ENCODE data around the gene STXBP1. TPM values are rescaled to one million over a fixed set of nuclear protein-coding genes. Genes with fewer than 3 reads are reported as not detected.
A peak's percentile ranks its signal among the peaks of the same experiment; 100 is the strongest.

The STXBP1 gene
- total and polyA plus RNA-seq, 9 of the 15 experiments (the other 6 are each of a cell fraction or from before 2014, with no cell fraction given) = 4.6 to 35.1 (median 9.7) TPM

DNA sequence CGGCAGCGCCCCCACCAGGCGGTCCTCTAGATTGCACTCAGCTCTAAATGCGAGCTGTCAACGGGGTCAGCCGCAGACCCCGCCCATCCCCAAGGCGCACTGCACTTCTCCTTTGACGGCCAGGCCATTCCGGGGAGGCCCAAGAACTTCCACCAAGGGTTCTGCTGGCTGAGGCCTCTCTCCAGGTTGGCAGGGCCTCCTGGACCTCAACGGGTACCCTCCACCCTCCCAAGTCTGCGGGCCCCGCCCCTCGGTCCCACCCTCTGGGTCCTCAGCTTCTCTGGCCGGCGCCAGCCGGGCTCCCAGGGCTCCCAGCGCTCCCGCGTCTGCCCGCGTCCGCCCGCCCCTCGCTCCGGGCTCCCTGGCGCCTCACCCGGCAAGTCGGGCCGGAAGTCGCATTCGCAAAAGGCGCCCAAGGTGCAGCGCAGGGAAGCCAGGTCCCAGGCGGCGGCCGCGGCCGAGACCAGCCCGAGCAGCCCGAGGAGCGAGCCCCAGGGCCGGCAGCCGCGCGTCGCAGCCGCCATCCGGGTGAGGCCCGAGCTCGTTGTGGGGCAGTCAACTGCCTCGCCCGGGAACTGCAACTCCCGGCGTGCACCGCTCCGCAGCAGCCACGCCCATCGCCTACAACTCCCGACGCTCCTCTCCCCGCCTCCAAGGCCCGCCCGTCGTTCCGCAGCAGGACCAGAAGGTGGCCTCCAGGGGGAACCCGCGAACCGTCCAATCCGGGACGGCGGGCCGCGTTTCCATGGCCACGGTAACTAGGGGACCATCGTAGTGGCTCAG, 122.9 kb downstream of the STXBP1 start, which contains the start of gene TOR2A (continued):
- TF ChIP-seq ZNF232 (CRISPR knock-in tag; IDR thresholded peaks at IDR 0.05) = 0 out of 2 replicates have a peak, but pooled peaks have one; percentile 28
- TF ChIP-seq U2AF1 (optimal IDR thresholded peaks at IDR 0.05; ENCODE audit: low read depth, low read length) = peak; percentile 71
- TF ChIP-seq, protein P1, sequence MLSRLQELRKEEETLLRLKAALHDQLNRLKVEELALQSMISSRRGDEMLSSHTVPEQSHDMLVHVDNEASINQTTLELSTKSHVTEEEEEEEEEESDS (CRISPR knock-in tag; IDR thresholded peaks at IDR 0.05) = no peak
- TF ChIP-seq, protein P2, sequence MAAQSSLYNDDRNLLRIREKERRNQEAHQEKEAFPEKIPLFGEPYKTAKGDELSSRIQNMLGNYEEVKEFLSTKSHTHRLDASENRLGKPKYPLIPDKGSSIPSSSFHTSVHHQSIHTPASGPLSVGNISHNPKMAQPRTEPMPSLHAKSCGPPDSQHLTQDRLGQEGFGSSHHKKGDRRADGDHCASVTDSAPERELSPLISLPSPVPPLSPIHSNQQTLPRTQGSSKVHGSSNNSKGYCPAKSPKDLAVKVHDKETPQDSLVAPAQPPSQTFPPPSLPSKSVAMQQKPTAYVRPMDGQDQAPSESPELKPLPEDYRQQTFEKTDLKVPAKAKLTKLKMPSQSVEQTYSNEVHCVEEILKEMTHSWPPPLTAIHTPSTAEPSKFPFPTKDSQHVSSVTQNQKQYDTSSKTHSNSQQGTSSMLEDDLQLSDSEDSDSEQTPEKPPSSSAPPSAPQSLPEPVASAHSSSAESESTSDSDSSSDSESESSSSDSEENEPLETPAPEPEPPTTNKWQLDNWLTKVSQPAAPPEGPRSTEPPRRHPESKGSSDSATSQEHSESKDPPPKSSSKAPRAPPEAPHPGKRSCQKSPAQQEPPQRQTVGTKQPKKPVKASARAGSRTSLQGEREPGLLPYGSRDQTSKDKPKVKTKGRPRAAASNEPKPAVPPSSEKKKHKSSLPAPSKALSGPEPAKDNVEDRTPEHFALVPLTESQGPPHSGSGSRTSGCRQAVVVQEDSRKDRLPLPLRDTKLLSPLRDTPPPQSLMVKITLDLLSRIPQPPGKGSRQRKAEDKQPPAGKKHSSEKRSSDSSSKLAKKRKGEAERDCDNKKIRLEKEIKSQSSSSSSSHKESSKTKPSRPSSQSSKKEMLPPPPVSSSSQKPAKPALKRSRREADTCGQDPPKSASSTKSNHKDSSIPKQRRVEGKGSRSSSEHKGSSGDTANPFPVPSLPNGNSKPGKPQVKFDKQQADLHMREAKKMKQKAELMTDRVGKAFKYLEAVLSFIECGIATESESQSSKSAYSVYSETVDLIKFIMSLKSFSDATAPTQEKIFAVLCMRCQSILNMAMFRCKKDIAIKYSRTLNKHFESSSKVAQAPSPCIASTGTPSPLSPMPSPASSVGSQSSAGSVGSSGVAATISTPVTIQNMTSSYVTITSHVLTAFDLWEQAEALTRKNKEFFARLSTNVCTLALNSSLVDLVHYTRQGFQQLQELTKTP (IDR thresholded peaks at IDR 0.05; ENCODE audit: low read depth in 1 of 2, partially characterized antibody in 2 of 2) = peak in 1 of 2 experiments; percentile 94
- no peak for TF ChIP-seq ZNF696 (CRISPR knock-in tag; conservative IDR thresholded peaks at IDR 0.05)
- no peak for TF ChIP-seq ZNF134 (CRISPR knock-in tag; conservative IDR thresholded peaks at IDR 0.05)
- TF ChIP-seq MAFF (IDR thresholded peaks at IDR 0.05; ENCODE audit: low read length) = no peak
- TF ChIP-seq MECOM (CRISPR knock-in tag; IDR thresholded peaks at IDR 0.05) = no peak
- TF ChIP-seq, protein P3, sequence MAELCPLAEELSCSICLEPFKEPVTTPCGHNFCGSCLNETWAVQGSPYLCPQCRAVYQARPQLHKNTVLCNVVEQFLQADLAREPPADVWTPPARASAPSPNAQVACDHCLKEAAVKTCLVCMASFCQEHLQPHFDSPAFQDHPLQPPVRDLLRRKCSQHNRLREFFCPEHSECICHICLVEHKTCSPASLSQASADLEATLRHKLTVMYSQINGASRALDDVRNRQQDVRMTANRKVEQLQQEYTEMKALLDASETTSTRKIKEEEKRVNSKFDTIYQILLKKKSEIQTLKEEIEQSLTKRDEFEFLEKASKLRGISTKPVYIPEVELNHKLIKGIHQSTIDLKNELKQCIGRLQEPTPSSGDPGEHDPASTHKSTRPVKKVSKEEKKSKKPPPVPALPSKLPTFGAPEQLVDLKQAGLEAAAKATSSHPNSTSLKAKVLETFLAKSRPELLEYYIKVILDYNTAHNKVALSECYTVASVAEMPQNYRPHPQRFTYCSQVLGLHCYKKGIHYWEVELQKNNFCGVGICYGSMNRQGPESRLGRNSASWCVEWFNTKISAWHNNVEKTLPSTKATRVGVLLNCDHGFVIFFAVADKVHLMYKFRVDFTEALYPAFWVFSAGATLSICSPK (IDR thresholded peaks at IDR 0.05; ENCODE audit: borderline replicate concordance) = no peak
- TF ChIP-seq, protein P4, sequence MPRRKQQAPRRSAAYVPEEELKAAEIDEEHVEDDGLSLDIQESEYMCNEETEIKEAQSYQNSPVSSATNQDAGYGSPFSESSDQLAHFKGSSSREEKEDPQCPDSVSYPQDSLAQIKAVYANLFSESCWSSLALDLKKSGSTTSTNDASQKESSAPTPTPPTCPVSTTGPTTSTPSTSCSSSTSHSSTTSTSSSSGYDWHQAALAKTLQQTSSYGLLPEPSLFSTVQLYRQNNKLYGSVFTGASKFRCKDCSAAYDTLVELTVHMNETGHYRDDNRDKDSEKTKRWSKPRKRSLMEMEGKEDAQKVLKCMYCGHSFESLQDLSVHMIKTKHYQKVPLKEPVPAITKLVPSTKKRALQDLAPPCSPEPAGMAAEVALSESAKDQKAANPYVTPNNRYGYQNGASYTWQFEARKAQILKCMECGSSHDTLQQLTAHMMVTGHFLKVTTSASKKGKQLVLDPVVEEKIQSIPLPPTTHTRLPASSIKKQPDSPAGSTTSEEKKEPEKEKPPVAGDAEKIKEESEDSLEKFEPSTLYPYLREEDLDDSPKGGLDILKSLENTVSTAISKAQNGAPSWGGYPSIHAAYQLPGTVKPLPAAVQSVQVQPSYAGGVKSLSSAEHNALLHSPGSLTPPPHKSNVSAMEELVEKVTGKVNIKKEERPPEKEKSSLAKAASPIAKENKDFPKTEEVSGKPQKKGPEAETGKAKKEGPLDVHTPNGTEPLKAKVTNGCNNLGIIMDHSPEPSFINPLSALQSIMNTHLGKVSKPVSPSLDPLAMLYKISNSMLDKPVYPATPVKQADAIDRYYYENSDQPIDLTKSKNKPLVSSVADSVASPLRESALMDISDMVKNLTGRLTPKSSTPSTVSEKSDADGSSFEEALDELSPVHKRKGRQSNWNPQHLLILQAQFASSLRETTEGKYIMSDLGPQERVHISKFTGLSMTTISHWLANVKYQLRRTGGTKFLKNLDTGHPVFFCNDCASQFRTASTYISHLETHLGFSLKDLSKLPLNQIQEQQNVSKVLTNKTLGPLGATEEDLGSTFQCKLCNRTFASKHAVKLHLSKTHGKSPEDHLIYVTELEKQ (CRISPR knock-in tag; IDR thresholded peaks at IDR 0.05) = no peak
- peak; percentile 93 for TF ChIP-seq GABPA (tag; conservative IDR thresholded peaks at IDR 0.05; ENCODE audit: low read depth)
- TF ChIP-seq, protein P5, sequence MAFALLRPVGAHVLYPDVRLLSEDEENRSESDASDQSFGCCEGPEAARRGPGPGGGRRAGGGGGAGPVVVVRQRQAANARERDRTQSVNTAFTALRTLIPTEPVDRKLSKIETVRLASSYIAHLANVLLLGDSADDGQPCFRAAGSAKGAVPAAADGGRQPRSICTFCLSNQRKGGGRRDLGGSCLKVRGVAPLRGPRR (CRISPR knock-in tag; IDR thresholded peaks at IDR 0.05) = no peak
- no peak for TF ChIP-seq MCM3 (IDR thresholded peaks at IDR 0.05)
- TF ChIP-seq RBM15 (IDR thresholded peaks at IDR 0.05; ENCODE audit: insufficient read depth, low read length) = no peak
- peak; percentile 69 for TF ChIP-seq JUND (IDR thresholded peaks at IDR 0.05; ENCODE audit: borderline replicate concordance, low read depth, low read length)
- no peak; the same call in 2 of the 3 replicates for TF ChIP-seq JUND (tag; IDR thresholded peaks at IDR 0.05; ENCODE audit: borderline replicate concordance, low read depth, low read length)
- TF ChIP-seq TBP (optimal IDR thresholded peaks at IDR 0.05; ENCODE audit: low read depth, low read length) = peak; percentile 84

Data from K562 (cell line).